ENCODE measurements around the gene PCK2.

DNA sequence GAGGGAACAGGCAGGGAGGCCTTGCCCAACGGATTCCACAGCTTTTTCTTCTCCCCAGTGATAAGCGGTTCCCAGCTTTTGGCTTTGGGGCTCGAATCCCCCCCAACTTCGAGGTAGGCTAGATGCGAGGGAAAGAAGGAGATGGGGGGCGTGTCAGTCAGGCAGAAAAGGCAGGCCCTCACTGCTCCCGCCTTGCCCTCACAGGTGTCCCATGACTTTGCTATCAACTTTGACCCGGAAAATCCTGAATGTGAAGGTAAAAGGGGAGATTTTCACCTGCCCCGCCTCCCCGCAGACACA, 17.9 kb upstream of the PCK2 start:
- no peak for TF ChIP-seq EZH2 (IDR thresholded peaks at IDR 0.05; ENCODE audit: borderline replicate concordance)
- TF ChIP-seq, protein P1, sequence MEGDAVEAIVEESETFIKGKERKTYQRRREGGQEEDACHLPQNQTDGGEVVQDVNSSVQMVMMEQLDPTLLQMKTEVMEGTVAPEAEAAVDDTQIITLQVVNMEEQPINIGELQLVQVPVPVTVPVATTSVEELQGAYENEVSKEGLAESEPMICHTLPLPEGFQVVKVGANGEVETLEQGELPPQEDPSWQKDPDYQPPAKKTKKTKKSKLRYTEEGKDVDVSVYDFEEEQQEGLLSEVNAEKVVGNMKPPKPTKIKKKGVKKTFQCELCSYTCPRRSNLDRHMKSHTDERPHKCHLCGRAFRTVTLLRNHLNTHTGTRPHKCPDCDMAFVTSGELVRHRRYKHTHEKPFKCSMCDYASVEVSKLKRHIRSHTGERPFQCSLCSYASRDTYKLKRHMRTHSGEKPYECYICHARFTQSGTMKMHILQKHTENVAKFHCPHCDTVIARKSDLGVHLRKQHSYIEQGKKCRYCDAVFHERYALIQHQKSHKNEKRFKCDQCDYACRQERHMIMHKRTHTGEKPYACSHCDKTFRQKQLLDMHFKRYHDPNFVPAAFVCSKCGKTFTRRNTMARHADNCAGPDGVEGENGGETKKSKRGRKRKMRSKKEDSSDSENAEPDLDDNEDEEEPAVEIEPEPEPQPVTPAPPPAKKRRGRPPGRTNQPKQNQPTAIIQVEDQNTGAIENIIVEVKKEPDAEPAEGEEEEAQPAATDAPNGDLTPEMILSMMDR (IDR thresholded peaks at IDR 0.05; ENCODE audit: poor library complexity): no peak
- no peak for TF ChIP-seq EZH2phosphoT487 (IDR thresholded peaks at IDR 0.05; ENCODE audit: low read depth, severe bottlenecking, unreplicated experiment)
